ENCODE data around the gene COX6B2.

GRCh38 chr19:55310498-55310897 lies 44.0 kb downstream of the COX6B2 start:
- no peak for TF ChIP-seq CTCF (IDR thresholded peaks at IDR 0.05)
- TF ChIP-seq POLR2A (IDR thresholded peaks at IDR 0.05): no peak

Measured in vagina (tissue), 2 donors.